GM21576 (cell line): ENCODE measurements around the gene HBZ.
"Not testable (repeated sequence)": the region's sequence is repeated elsewhere in the genome, so short reads cannot be mapped to it uniquely, and the experiment has no call there.

Source experiments
- ATAC-seq: cut with Tn5 transposase; IDR thresholded peaks from one replicate; pipeline ENCODE4 v1.9.1; 2021; ENCODE audit warnings: mild to moderate bottlenecking, moderate library complexity; ENCODE audit not compliant: unreplicated experiment

Gene HBZ

DNA sequence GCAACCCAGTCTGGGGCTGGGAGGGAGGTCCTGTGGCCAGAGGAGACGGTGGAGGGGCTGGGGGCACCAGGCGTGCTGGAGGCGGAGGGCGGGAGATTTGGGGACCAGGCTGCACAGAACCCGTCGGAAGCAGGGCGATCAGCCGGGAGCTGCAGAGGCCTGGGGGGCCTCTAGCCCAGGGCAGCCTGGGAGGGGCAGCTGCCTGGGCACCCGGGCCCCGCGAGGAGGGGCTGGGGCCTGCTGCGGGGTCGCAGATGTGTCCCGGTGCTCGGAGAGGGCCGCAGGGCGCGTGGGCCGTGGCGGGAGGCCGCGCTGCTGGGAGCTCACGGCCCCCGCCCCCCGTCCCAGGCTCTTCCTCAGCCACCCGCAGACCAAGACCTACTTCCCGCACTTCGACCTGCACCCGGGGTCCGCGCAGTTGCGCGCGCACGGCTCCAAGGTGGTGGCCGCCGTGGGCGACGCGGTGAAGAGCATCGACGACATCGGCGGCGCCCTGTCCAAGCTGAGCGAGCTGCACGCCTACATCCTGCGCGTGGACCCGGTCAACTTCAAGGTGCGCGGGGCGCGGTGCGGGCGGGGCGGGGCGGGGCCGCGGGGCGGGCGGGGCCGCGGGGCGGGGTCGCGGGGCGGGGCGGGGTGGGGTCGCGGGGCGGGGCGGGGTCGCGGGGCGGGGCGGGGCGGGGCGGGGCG, 11.8 kb downstream of the HBZ start:
- ATAC-seq, result not testable (repeated sequence)

DNA sequence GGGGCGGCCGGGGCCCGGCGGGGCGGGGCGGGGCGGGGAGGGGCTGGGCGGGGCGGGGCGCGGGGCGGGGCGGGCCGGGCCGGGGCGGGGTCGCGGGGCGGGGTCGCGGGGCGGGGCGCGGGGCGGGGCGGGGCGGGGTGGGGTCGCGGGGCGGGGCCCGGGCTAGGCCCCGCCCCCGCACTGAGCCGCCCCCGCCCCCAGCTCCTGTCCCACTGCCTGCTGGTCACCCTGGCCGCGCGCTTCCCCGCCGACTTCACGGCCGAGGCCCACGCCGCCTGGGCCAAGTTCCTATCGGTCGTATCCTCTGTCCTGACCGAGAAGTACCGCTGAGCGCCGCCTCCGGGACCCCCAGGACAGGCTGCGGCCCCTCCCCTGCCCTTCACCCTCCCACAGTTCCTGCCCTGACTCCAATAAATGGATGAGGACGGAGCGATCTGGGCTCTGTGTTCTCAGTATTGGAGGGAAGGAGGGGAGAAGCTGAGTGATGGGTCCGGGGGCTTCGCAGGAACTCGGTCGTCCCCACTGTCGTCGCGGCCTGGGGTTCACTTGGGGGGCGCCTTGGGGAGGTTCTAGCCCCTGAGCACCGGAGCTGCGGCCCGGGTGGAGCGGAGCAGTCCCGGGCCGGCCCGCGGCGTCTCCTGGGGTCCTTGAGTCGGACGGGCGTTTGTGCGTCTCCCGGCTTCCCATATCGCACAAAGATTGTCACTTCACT, 12.5 kb downstream of the HBZ start:
- ATAC-seq, result no peak

GRCh38 chr16:165539-166374, 13.3 kb downstream of the HBZ start, which contains the start of gene HBM:
Gene HBM, plus strand, starts transcription at chr16:165978. Its CDS starts 20 bp downstream, at chr16:165998.
- ATAC-seq, result no peak

DNA sequence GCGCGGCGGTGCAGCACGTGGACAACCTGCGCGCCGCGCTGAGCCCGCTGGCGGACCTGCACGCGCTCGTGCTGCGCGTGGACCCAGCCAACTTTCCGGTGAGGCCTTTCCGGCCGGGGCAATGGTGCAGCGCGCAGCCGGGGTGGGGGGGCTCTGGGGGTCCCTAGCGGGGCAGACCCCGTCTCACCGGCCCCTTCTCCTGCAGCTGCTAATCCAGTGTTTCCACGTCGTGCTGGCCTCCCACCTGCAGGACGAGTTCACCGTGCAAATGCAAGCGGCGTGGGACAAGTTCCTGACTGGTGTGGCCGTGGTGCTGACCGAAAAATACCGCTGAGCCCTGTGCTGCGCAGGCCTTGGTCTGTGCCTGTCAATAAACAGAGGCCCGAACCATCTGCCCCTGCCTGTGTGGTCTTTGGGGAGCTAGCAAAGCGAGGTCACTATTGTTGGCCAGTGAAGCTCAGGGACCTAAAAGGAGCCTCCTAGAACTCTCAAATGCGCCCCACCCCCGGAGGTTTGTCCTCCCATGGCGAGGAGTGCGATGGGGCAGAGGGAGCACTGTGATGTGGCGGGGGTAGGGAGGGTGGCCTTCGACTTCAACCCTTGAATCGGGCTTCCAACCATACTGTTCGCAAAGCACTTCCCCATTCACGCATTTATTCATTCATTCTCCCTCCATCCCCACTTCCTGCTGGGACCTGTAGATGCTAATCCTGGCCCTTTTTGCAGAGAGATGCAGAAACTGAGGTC, 14.1 kb downstream of the HBZ start:
- ATAC-seq, result no peak

GRCh38 chr16:167122-167690, 14.8 kb downstream of the HBZ start:
- no peak for ATAC-seq

- ATAC-seq, result no peak
These were observed 16.0 kb downstream of the HBZ start for GRCh38 chr16:168424-168823.

- no peak for ATAC-seq
These were observed 16.6 kb downstream of the HBZ start for GRCh38 chr16:169014-169413.

DNA sequence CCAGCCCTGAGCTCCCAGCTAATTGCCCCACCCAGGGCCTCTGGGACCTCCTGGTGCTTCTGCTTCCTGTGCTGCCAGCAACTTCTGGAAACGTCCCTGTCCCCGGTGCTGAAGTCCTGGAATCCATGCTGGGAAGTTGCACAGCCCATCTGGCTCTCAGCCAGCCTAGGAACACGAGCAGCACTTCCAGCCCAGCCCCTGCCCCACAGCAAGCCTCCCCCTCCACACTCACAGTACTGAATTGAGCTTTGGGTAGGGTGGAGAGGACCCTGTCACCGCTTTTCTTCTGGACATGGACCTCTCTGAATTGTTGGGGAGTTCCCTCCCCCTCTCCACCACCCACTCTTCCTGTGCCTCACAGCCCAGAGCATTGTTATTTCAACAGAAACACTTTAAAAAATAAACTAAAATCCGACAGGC, 17.7 kb downstream of the HBZ start:
- not testable (repeated sequence) for ATAC-seq

GRCh38 chr16:170788-171187, 18.3 kb downstream of the HBZ start:
- ATAC-seq, result no peak

- ATAC-seq, result not testable (repeated sequence)
These were observed 20.0 kb downstream of the HBZ start, which contains the start of gene HBA2 for GRCh38 chr16:172374-172941. Gene HBA2, plus strand, starts transcription at chr16:172876. Its CDS starts 37 bp downstream, at chr16:172913.

DNA sequence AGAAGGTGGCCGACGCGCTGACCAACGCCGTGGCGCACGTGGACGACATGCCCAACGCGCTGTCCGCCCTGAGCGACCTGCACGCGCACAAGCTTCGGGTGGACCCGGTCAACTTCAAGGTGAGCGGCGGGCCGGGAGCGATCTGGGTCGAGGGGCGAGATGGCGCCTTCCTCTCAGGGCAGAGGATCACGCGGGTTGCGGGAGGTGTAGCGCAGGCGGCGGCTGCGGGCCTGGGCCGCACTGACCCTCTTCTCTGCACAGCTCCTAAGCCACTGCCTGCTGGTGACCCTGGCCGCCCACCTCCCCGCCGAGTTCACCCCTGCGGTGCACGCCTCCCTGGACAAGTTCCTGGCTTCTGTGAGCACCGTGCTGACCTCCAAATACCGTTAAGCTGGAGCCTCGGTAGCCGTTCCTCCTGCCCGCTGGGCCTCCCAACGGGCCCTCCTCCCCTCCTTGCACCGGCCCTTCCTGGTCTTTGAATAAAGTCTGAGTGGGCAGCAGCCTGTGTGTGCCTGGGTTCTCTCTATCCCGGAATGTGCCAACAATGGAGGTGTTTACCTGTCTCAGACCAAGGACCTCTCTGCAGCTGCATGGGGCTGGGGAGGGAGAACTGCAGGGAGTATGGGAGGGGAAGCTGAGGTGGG, 20.9 kb downstream of the HBZ start:
- not testable (repeated sequence) for ATAC-seq

- not testable (repeated sequence) for ATAC-seq
These were observed 21.7 kb downstream of the HBZ start for GRCh38 chr16:173928-174769.

DNA sequence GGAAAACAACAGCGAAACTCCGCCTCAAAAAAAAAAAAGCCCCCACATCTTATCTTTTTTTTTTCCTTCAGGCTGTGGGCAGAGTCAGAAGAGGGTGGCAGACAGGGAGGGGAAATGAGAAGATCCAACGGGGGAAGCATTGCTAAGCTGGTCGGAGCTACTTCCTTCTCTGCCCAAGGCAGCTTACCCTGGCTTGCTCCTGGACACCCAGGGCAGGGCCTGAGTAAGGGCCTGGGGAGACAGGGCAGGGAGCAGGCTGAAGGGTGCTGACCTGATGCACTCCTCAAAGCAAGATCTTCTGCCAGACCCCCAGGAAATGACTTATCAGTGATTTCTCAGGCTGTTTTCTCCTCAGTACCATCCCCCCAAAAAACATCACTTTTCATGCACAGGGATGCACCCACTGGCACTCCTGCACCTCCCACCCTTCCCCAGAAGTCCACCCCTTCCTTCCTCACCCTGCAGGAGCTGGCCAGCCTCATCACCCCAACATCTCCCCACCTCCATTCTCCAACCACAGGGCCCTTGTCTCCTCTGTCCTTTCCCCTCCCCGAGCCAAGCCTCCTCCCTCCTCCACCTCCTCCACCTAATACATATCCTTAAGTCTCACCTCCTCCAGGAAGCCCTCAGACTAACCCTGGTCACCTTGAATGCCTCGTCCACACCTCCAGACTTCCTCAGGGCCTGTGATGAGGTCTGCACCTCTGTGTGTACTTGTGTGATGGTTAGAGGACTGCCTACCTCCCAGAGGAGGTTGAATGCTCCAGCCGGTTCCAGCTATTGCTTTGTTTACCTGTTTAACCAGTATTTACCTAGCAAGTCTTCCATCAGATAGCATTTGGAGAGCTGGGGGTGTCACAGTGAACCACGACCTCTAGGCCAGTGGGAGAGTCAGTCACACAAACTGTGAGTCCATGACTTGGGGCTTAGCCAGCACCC, 22.8 kb downstream of the HBZ start:
- no peak for ATAC-seq

DNA sequence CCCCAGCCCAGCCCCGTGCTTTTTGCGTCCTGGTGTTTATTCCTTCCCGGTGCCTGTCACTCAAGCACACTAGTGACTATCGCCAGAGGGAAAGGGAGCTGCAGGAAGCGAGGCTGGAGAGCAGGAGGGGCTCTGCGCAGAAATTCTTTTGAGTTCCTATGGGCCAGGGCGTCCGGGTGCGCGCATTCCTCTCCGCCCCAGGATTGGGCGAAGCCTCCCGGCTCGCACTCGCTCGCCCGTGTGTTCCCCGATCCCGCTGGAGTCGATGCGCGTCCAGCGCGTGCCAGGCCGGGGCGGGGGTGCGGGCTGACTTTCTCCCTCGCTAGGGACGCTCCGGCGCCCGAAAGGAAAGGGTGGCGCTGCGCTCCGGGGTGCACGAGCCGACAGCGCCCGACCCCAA, 23.6 kb downstream of the HBZ start:
- not testable (repeated sequence) for ATAC-seq

- not testable (repeated sequence) for ATAC-seq
These were observed 24.3 kb downstream of the HBZ start, which contains the start of gene HBA1 for GRCh38 chr16:176477-177382. Gene HBA1, plus strand, starts transcription at chr16:176680. Its CDS starts 37 bp downstream, at chr16:176717.

- ATAC-seq, result no peak
These were observed 25.0 kb downstream of the HBZ start for GRCh38 chr16:177394-177822.
